Retinal pigment epithelial cell (primary cell): Measurements from ENCODE around the gene HMGB2.
A peak's percentile ranks its signal among the peaks of the same experiment; 100 is the strongest.

ENCODE experiments used
- DNase-seq: peaks from one replicate; pipeline ENCODE4 v3.0.0-alpha.2; 2010; ENCODE audit warnings: low read depth
- H3K4me3 ChIP-seq: 2 replicates; pipeline ENCODE4 v1.5.1; 2011; ENCODE audit warnings: mild to moderate bottlenecking, low read length, control low read depth, moderate library complexity
- CTCF ChIP-seq: conservative IDR thresholded peaks from 2 replicates; pipeline ENCODE4 v1.5.1; 2011; ENCODE audit warnings: low read depth, low read length, control low read depth, inconsistent platforms

HMGB2 gene

DNA sequence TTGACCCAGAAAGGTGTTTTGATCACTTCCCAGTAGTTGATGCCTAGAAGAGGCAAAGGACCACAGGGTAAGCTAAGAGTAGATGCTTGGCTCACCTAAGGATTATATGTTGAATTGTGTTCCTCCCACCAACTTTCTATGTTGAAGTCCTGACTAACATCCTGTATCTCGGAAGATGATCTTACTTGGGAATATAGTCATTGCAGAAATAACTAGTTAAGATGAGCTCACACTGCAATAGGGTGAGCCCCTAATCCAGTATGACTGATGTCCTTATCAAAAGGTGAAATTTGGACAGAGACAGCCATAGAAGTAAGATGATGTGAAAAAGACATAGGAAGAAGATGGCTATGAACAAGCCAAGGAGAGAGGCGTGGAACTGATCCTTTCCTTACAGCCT lies 3.3 kb upstream of the HMGB2 start:
- no peak for TF ChIP-seq CTCF
- no peak for DNase-seq
- no peak overlapping the region for H3K4me3 ChIP-seq

DNA sequence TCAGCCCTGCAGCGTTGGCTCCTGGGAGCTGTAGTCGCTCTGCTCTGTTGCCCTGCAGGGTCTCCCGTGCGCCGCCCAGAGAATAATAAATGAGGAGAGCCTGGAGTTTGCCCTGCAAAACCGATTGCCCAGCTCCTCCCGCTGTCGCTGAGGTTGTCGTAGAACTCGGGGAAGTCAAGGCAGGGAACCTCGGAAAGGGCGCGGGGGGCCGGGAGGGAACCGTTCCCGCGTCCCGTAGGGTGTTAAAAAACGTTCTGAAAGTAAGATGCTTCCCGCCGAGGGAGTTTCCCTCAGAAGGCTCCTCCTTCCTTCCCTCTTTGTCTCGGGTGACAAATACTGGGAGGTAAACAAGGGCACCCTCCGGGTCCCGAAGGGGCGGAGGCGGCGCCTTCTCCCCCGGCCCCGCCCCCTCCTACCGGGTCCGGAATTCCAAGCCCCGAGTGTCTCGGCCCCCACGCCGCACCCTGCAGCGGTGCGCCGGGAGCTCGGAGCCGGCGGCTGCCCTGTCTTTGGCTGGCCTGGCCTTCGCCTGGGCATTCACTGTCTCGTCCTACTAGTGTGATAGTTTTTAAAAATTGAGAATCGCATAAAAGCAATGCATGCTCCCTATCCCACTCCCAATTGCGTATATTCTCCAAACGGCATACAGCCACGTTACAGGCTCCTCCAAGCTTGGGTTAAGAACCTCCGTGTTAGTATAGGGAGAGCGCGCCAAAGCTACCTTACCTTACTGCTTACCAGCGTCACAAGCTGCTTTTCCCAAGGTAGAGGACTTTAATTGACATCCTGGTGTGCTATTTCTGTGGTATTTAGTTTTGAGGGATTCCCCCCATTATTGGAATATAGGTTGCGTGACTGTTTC lies 964 bp upstream of the HMGB2 start:
- peak overlapping the region; percentile 95 for H3K4me3 ChIP-seq
- TF ChIP-seq CTCF: no peak
- no peak for DNase-seq

GRCh38 chr4:173333658-173334084 lies 487 bp downstream of the HMGB2 start:
- DNase-seq: no peak
- peak overlapping the region; percentile 95 for H3K4me3 ChIP-seq
- no peak for TF ChIP-seq CTCF

DNA sequence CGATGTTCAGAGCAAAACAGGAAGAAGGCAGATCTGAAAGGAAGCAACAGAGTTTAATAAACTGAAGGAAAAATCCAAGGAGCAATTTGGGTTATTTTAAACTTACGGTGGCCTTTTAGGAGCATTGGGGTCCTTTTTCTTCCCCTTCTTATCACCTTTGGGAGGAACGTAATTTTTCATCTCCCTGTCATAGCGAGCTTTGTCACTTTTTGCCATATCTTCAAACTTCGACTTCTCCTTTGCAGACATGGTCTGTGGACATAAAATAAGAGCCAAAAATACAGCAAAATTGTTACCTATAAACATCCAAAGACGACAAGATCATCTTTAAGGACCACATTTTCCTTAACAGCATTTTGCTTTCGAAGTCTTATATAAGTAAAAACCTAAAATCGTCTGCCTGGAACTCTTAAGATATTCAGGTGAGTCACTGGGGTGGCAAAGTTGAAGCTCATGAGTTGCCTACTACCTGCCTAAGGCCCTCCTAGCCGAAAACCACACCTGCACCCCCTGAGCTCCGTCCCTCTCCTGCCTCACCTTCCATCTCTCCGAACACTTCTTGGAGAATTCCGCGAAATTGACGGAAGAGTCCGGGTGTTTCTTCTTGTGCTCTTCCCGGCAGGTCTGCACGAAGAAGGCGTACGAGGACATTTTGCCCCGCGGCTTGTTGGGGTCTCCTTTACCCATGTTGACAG lies 1.0 kb downstream of the HMGB2 start:
- no peak for DNase-seq
- TF ChIP-seq CTCF: no peak
- peak overlapping the region; percentile 95 for H3K4me3 ChIP-seq

GRCh38 chr4:173332021-173332487 lies 2.1 kb downstream of the HMGB2 start:
- no peak for DNase-seq
- peak overlapping the region; percentile 95 for H3K4me3 ChIP-seq
- no peak for TF ChIP-seq CTCF

DNA sequence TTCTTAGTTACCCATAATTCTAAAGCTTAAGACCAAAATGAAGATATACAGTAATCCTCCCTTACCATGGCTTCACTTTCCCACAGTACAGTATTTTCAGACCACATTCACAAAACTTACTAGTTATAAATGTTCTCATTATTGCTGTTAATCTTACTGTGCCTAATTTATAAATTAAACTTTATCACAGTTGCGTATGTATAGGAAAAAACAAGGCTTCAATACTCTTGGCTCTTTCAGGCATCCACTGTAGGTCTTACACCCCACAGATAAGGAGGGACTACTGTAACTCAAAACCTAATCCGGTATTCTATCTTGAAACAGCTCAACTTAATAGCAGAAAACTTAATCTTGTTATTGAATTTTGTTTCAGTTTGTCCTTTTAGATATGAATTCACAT lies 3.6 kb downstream of the HMGB2 start:
- peak overlapping the region; percentile 16 for H3K4me3 ChIP-seq
- no peak for DNase-seq
- TF ChIP-seq CTCF: no peak
